NCI-H345 (cell line): Measurements from ENCODE around the gene HEXD.
"Not testable (repeated sequence)": the region's sequence is repeated elsewhere in the genome, so short reads cannot be mapped to it uniquely, and the experiment has no call there.

Experiments
- DNase-seq: peaks from one replicate; lab custom pipeline; 2025; lab: John Stamatoyannopoulos, UW

Gene HEXD

GRCh38 chr17:82396601-82397435, 21.3 kb upstream of the HEXD start:
- no peak for DNase-seq

DNA sequence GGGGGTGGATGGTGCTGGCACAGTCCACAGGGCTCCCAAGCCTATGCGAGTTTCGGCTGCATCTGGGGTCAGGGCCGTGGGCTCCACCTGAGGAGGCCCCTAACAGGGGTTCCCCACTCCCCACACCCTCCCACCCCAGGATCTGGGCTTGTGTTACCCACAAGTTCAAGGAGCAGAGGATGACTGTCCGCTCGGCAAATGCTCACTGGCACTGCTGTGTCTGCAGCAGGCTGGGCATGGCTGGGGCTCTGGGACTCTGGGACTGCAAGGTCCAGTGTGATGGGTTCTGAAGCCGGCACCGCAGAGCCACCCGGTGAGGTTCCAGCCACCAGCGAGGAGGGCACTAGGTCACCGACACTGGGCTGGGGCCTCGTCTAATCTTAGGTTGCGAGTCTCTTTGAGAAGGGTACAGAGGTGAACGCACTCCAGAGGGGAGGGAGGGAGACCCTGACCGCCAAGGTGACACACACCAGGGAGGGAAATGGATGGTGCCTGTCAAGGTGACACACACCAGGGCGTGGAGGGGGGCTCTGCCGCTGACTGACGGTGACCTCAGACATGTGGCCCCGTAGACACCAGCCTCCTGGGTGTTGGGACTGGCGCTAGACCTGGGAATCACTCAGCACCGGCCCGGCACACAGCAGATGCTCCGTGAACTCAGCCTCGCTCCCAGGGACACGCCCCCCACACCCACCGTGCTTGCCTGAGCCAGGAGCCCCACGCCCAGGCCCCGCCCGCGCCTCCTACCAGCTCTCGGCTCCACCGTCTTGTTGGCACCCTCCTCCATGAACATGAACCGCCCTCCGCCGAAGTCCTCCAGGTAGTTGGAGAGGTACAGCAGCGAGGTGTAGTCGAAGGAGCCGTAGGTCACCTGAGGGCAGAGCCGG, 20.5 kb upstream of the HEXD start:
- no peak for DNase-seq

GRCh38 chr17:82399041-82399441, 19.1 kb upstream of the HEXD start:
- DNase-seq = no peak

DNA sequence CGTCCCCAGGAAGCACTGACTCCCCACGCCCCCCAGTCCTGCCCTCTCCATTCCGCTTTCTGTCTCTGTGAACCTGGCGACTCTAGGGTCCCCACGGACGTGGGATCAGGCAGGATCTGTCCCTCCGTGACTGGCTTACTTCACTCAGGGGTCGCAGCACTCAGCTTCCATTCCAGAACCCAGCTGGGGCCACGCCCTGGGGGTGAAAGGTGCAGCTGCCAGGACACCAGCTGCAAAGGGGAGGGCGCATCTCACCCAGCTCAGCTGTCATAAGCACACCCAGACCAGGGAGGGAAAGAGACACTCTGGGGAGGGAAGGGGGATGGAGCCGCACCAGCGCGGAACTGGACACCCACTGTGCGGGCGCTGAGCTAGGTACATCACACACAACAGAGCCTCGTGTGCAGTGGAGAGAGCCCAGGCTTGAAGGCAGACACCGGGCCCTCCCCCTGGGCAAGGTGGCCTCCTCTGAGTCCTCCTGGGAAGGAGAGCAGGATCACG, 18.5 kb upstream of the HEXD start:
- peak; percentile 81 for DNase-seq

- no peak for DNase-seq
Observed at GRCh38 chr17:82400206-82400605, 17.9 kb upstream of the HEXD start.

DNA sequence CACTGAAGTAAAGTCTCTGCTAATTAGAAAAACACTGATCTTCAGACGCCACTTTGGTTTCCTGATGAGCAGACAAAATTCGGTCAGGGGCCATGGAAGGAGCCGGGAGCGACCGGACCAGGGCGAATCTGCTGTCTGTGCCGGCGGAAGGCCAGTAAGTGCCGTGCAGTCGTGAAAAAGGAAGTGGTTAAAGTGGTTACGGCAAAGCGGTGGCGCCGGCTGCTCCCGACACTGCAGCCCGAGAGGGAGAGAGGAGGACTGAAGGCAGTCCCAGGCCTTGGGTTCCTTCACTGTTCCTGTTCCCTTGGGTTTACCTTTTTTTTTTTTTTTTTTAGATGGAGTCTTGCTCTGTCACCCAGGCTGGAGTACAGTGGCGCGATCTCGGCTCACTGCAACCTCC, 17.3 kb upstream of the HEXD start:
- no peak for DNase-seq

DNA sequence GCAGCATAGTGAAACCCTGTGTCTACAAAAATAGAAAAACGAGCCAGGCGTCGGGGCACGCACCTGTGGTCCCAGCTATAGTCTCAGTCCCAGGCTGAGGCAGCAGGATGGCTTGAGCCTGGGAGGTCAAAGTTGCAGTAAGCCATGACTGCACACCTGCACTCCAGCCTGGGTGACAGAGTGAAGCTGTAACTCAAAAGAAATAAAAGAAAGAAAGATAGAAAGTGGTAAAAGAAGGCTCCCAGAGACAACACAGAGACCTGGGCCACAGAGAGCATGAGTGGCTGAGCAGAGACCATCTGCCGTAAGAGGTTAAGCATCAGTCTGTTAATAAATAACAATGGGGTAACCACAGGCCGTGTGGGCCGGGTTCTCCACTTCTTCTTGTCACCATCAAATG, 15.3 kb upstream of the HEXD start:
- no peak for DNase-seq

DNA sequence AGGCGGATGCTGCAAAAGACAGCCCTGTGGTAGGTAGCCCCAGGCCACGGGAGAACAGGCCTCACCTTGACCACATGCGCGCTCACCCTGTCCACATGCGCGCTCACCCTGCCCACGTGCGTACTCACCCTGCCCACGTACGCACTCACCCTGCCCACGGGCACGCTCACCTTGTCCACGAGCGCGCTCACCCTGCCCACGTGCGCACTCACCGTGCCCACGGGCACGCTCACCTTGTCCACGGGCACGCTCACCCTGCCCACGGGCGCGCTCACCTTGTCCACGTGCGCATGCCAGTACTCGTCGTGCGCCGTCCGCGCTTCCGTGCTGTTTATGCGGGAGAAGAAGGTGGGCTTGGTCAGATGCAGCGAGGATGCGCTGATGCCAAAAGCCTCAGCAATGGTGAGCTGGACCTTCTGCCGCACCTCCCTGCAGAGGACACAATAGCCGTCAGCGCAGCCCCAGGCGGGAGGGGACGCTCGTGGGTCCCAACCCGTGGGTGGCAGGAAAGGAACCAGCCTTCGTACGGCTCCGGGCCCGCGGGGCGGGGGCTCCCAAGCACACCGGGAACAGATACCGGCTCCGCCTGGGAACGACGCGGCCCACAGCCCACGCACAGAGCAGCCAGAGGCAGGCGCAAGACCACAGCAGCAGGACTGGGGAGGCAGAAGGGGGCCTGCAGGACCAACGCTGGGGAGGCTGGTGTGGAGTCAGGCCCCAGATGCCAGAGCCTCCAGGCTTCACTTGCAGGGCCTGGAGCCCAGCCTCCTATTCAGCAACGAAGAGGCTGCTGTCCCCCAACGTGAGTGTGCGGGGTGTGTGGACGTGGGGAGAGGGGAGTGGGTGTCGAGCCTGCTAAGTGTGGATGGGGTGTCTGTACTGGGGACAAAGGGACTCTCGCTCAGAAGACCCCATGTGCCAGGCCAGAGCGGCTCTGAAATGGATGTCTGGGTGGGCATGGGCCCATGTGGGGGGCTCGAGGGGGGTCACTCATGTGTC, 14.2 kb upstream of the HEXD start:
- no peak for DNase-seq

DNA sequence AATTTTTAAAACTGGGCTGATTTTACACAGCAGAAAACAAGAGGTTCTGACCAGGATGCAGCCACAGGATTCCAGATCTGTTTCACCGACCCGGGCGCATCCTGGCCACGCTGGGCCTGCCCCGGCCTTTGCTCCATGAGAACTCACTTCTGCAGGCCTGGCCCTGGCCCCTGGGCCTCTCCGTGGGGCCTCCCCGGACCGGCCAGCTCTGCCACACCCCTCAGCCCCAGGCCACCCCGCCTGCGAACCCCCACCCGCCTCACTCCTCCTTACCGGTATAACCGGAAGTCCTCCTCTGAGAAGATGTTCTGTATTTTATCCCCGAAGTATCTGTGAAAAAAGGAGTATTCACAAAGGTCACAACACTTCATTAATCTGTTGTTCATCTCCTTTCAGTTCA, 13.1 kb upstream of the HEXD start:
- no peak for DNase-seq

- DNase-seq = no peak
Observed at GRCh38 chr17:82406131-82406671, 11.9 kb upstream of the HEXD start.

DNA sequence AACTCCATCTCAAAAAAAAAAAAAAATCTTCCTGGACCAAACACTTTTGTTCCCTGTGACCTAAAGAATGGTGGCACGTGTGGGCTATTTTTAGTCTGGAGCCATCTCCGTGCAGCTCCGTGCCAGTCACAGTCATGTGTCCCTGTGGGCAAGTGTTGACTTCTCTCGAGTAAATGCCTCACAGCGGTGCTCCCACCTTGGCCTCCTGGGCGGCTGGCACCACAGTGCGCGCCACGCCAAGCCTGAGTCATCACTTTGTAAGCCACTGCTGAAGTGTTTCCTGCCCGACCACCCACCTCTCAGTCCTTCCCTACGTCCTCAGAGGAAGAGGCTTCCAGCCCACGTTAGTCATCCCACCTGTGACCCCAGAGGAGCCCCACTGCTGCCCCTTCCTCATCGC, 10.9 kb upstream of the HEXD start:
- no peak for DNase-seq

DNA sequence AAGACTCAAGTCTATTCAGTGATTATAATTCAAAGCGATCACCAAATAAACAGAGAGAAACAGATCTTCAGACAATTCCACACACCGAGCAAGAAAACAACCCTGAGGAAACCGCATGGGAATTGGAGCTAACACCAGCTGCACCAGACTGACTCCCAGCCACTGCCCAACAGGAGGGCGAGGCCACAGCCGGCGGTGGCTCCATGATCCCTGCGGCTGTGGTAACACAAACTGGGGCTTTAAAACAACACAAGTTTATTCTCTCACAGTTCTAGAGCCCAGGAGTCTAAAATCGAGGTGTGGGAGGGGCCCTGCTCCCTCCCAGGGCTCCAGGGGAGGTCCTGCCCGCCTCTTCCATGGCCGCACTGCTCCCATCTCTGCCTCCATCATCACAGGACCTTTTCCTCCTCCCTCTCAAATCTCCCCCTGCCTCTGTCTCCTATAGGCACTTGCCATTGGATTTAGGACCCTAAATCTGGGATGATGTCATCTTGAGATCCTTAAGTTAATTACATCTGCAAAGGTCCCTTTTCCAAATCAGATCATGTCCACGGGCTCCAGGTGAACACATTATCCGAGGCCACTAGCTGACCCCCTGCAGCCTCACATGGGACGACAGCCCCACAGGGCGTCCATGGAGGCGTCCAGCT, 9.7 kb upstream of the HEXD start:
- no peak for DNase-seq

DNA sequence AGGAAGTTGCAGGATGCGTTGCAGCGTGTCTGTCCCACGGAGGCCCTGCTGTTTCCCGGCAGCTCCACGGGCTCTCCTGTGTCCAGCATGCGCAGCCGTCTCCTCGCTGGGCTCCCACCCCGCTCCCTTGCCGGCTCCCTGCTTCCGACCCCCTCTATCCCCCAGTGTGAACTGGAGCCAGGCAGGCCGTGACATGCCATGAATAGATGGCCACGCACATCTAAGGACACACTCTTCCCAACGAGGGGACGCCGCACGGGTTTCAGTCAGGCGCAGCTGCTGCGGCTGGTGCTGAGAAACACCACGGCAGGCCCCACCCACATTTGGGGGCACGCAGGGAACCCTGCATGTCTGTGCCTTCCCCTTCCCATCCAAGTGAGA, 9.2 kb upstream of the HEXD start:
- no peak for DNase-seq

DNA sequence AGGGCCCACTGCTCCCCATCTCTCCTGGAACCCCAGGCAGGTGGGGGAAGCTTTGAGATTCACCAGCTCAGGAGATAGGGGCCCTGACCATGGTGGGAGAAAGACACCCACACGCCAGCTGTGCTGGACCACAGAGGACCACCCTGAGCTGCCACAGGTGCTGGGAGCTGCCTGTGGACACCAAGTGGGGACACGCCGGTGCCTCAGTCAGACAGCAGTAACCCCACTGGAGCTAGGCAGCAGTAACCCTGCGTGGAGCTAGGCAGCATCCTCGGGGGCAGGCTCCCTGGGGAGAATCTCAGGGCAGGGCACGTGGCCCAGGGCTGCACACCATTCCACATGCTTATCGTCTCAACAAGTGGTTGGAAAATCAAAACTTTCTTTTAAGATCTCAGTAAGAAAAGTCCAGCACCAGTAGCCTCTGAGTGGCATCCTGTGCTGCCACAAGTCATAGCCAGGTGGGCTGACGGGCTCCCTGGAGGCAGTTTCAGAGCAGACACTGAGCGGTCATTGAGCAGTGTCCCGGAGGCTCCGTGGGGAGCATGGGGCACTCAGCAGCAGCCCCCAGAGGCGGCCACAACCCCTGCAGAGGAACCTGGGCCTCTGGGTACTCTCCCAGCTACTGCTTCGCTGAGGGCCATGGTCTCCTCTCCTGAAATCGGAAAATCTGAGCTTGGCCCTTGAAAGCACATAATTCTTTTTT, 8.0 kb upstream of the HEXD start:
- no peak for DNase-seq

- no peak for DNase-seq
Observed at GRCh38 chr17:82411396-82412053, 6.6 kb upstream of the HEXD start.

GRCh38 chr17:82412081-82412480, 6.1 kb upstream of the HEXD start:
- DNase-seq = not testable (repeated sequence)

DNA sequence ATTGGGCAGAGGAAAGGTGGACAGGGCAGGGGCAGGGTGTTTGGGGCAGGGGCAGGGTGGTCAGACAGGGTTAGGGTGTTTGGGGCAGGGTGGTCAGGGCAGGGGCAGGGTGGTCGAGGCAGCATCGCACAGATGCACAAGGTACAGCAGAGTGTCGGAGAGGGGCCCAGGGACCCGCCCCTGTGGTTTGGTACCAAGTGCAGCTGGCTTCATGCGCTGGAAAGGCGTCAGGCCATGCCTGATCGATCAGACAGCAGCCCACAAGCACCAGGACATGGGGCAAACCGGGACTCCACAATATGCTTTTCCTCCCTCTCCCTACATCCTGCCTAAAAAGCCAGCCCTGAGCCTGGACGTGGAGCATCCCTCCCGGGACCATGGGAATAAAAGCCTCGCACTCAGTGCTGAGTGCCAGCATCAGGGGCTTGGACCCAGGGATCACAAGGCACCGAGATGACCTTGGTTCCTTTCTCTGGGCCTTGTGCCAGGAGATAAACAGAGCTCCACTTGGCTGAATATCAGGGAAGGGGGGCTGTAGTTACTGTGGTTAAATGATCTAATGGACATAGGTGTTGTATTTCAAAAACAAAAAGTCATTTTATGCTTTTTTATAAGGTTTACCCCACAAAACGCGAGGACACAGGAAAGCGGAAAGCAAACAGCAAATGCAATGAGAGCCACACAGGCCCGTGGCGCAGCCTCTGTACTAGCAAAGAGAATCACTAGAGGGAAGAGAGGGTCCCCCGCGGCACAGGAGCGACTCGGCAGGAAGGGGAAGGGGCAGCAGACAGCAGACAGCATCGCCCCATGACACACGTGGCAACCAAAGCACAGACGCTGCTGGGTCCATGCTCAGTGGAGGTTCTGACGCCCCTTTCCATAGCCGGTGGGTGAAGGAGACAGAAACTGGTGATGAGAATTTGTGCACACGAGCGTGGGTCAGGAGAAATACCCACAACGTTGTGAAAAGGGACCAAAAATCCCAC, 5.3 kb upstream of the HEXD start:
- peak; percentile 66 for DNase-seq

GRCh38 chr17:82414548-82415281, 3.4 kb upstream of the HEXD start:
- DNase-seq = peak; percentile 47
